ENCODE measurements around the gene TCF7L1.

GRCh38 chr2:85131116-85131515, 2.1 kb upstream of the TCF7L1 start:
- TF ChIP-seq CTCF (IDR thresholded peaks at IDR 0.05) (peak; percentile 36 to 65 (median 56)), POLR2A (IDR thresholded peaks at IDR 0.05) (no peak)
